GM10847 (cell line): ENCODE measurements around the gene NUP98.

ENCODE experiments used
- POLR2A ChIP-seq: IDR thresholded peaks from 2 replicates; pipeline ENCODE4 v1.6.1; 2011; ENCODE audit not compliant: insufficient read length; ENCODE audit errors: extremely low read depth

The NUP98 gene

GRCh38 chr11:3783611-3784010 is 13.7 kb downstream of the NUP98 start:
- no peak for TF ChIP-seq POLR2A

DNA sequence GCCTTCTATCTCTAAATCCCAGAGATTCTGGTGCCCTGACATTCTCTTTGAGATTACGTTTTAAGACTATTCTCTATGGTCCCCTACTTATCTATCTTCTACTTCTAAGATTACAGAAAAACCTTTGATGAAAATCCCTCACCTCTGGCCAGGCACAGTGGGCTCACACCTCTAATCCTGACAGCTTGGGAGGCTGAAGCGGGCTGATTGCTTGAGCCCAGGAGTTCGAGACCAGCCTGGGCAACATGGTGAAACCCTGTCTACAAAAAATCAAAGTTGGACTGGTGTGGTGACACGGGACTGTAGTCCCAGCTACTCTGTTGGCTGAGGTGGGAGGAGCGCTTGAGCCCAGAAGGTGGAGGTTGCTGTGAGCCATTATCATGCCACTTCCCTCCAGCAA is 14.4 kb downstream of the NUP98 start:
- TF ChIP-seq POLR2A = no peak

- TF ChIP-seq POLR2A = no peak
Measured at GRCh38 chr11:3781423-3781822, 15.9 kb downstream of the NUP98 start.

DNA sequence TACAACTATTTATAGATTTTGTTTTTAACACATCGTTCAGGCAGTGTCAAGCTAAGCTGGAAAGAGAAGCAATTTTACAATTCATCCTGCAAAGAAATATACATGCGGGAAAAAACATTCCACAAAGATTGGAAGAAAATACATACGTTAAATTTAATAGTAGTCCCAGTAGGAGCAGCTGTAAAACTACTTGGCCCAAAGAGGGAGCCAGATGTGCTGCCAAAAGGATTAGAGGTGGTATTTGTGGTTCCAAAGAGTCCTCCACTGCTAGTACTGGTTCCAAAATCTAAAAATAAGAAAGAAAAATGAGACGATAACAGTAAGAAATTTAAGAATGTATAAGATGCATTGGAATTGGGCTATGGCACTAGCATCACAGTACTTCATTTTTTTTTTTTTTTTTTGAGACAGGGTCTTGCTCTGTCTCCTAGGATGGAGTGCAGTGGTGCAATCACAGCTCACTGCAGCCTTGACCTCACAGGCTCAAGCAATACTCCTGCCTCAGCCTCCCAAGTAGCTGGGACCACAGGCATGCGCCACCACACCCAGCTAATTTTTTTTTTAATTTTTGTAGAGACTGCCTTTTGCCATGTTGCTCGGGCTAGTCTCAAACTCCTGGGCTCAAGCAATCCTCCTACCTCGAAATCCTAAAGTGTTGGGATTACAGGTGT is 21.5 kb downstream of the NUP98 start:
- no peak for TF ChIP-seq POLR2A

- TF ChIP-seq POLR2A = no peak
Measured at GRCh38 chr11:3773180-3773579, 24.2 kb downstream of the NUP98 start.

DNA sequence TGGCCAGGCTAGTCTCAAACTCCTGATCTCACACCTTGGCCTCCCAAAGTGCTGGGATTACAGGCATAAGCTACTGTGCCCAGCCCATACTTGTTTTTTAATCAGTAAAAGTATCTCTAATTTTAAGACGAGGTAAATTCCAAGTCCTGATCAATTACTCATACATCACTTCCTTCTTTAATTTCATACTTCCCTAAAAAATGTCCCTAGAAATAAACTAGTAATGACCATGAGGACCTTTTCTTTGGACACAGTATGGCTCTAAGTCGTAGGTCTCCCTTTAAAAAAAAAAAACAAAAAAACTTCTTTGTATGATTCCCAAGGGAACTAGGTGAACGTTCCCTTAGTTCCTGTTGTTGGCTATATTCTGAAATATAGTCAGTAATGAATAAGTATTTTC is 29.8 kb downstream of the NUP98 start:
- no peak for TF ChIP-seq POLR2A

DNA sequence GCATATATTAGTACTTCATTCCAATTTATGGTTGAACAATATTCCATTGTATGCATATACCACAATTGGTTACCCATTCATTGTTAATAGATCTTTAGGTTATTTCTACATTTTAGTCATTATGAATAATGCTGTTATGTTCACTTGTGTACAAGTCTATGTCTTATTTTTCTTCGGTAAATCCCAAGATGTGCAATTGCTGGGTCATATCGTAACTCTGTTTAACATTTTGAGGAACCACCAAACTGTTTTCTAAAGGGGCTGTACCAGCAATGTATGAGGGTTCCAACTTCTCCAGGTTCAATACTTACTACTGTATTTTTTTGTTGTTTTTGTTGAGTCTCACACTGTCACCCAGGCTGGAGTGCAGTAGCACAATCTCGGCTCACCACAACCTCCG is 33.1 kb downstream of the NUP98 start:
- no peak for TF ChIP-seq POLR2A

DNA sequence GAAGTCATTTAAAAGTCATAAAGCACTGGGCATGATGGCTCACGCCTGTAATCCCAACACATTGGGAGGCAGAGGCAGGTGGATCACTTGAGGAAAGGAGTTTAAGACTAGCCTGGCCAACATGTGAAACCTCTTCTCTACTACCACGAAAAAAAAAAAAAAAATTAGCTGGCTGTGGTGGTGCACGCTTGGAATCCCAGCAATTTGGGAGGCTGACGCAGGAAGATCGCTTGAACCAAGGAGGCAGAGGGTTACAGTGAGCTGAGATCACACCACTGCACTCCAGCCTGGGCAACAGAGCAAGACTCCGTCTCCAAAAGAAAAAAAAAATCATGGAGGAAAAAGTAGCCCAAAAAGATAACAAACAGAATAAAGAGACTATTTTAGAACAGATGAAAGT is 42.2 kb downstream of the NUP98 start:
- TF ChIP-seq POLR2A = no peak

DNA sequence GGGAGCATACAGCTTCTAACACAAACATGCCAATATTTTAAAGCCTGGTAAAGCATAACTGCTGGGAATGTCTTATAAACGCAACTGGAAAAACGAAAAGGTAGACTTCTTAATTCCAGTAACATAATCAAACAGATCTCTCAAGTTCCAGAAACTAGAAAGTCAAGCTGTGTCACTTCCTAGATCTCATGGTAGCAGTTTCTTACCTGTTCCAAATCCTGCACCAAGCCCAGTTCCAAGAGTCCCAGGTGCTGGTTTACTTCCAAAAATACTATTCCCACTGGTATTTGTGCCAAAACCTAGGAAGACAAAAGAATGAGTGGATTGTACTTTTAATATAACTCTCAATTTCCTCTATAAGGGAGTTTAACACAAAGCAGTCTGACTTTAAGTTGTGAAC is 44.2 kb downstream of the NUP98 start:
- TF ChIP-seq POLR2A = no peak

GRCh38 chr11:3747704-3748103 is 49.6 kb downstream of the NUP98 start:
- no peak for TF ChIP-seq POLR2A

- TF ChIP-seq POLR2A = no peak
Measured at GRCh38 chr11:3745161-3745560, 52.2 kb downstream of the NUP98 start.

DNA sequence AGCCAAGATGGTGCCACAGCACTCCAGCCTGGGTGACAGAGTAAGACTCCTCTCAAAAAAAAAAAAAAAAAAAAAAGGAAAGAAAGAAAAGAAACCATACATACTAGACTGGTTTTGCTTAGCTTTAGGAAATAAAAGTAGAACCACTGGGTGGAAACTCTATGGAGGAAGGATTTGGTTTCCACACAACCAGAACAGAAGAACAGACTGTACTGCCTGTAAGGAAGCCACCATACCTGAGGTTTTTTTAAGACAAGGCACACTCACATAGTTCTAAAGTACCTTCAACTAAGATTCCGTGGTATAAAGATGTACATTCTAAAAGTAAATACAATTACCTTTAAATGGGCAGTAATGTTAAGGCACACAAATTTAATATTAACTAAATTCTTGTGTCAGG is 58.6 kb downstream of the NUP98 start:
- no peak for TF ChIP-seq POLR2A

DNA sequence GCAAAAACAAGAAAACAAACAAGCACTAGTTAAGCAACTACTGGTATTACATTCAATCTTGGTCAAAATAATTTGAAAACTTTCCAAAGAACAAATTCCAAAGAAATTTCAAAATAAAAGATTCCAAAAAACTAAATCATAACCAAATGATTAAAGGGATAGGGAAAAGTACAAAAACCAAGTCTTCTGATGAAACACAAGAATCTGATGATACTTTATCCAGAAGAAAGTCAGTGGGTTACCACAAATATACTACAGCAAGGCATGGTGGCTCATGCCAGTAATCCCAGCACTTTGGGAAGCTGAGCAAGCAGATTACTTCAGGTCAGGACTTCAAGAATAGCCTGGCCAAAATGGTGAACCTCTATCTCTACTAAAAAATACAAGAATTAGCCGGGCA is 59.1 kb downstream of the NUP98 start:
- TF ChIP-seq POLR2A = no peak

- no peak for TF ChIP-seq POLR2A
Measured at GRCh38 chr11:3737386-3737933, 59.9 kb downstream of the NUP98 start.

GRCh38 chr11:3736816-3737215 is 60.5 kb downstream of the NUP98 start:
- no peak for TF ChIP-seq POLR2A

- TF ChIP-seq POLR2A = no peak
Measured at GRCh38 chr11:3735827-3736226, 61.5 kb downstream of the NUP98 start.
